BE2C (cell line): Measurements from ENCODE around the gene HCST.
A peak's percentile ranks its signal among the peaks of the same experiment; 100 is the strongest.
"Not testable (repeated sequence)": the region's sequence is repeated elsewhere in the genome, so short reads cannot be mapped to it uniquely, and the experiment has no call there.

Source experiments
- DNase-seq: peaks from one replicate; pipeline ENCODE4 v3.0.0-alpha.2; 2020
- H3K27me3 ChIP-seq: fragments of 250-450 bp; sonication (Bioruptor Pico); 2 replicates; pipeline ENCODE4 v1.5.1; 2020; ENCODE audit warnings: mild to moderate bottlenecking
- H3K36me3 ChIP-seq: fragments of 250-450 bp; sonication (Bioruptor Pico); 2 replicates; pipeline ENCODE4 v1.5.1; 2020; ENCODE audit warnings: mild to moderate bottlenecking
- H3K4me1 ChIP-seq: fragments of 250-450 bp; sonication (Bioruptor Pico); 2 replicates; pipeline ENCODE4 v1.5.1; 2020
- H3K4me3 ChIP-seq: 2 replicates; pipeline ENCODE4 v1.5.1; 2011; ENCODE audit warnings: low read depth, low read length
- H3K9me3 ChIP-seq: fragments of 250-450 bp; sonication (Bioruptor Pico); 2 replicates; pipeline ENCODE4 v1.5.1; 2020
- CTCF ChIP-seq: IDR thresholded peaks from 2 replicates; pipeline ENCODE4 v1.5.1; 2012; ENCODE audit warnings: mild to moderate bottlenecking, low read depth, low read length

HCST gene

GRCh38 chr19:35868823-35869326 lies 33.5 kb upstream of the HCST start:
- DNase-seq: no peak
- H3K4me3 ChIP-seq: peak overlapping the region; percentile 64
- TF ChIP-seq CTCF: no peak
- H3K4me1 ChIP-seq: peaks cover 8% of the 10 kb centered on the region
- no peaks in the 10 kb centered on the region for H3K27me3 ChIP-seq
- H3K9me3 ChIP-seq: no peaks in the 10 kb centered on the region
- H3K36me3 ChIP-seq: peaks cover 3% of the 10 kb centered on the region; the same call in 1 of the 2 replicates

GRCh38 chr19:35869327-35870123 lies 32.8 kb upstream of the HCST start:
- Histone ChIP-seq H3K36me3 (peaks cover 3% of the 10 kb centered on the region; the same call in 1 of the 2 replicates), H3K4me1 (peaks cover 8% of the 10 kb centered on the region), H3K4me3 (peak overlapping the region; percentile 64), H3K27me3 (no peaks in the 10 kb centered on the region), H3K9me3 (no peaks in the 10 kb centered on the region)
- peak; percentile 99 for DNase-seq
- TF ChIP-seq CTCF: no peak

- peak overlapping the region; percentile 64 for H3K4me3 ChIP-seq
- not testable (repeated sequence) for H3K27me3 ChIP-seq, H3K4me1 ChIP-seq, H3K9me3 ChIP-seq, H3K36me3 ChIP-seq
- DNase-seq: peak; percentile 86
Observed at GRCh38 chr19:35870124-35870736, 32.1 kb upstream of the HCST start.

- Histone ChIP-seq H3K27me3 (no peaks in the 10 kb centered on the region), H3K36me3 (peaks cover 3% of the 10 kb centered on the region; the same call in 1 of the 2 replicates), H3K4me1 (peaks cover 8% of the 10 kb centered on the region), H3K4me3 (no peak overlapping the region), H3K9me3 (no peaks in the 10 kb centered on the region)
- no peak for DNase-seq
- TF ChIP-seq CTCF: no peak
Observed at GRCh38 chr19:35870798-35871197, 31.5 kb upstream of the HCST start.

- H3K36me3 ChIP-seq: peaks cover 3% of the 10 kb centered on the region
- no peak for TF ChIP-seq CTCF
- H3K9me3 ChIP-seq: no peaks in the 10 kb centered on the region
- no peaks in the 10 kb centered on the region for H3K27me3 ChIP-seq
- peaks cover 8% of the 10 kb centered on the region for H3K4me1 ChIP-seq
- no peak for DNase-seq
- H3K4me3 ChIP-seq: no peak overlapping the region
Observed at GRCh38 chr19:35871611-35872010, 30.7 kb upstream of the HCST start.

GRCh38 chr19:35872180-35872579 lies 30.1 kb upstream of the HCST start:
- Histone ChIP-seq H3K4me3 (no peak overlapping the region), H3K9me3 (no peaks in the 10 kb centered on the region), H3K4me1 (peaks cover 8% of the 10 kb centered on the region), H3K27me3 (no peaks in the 10 kb centered on the region), H3K36me3 (peaks cover 3% of the 10 kb centered on the region)
- no peak for DNase-seq
- no peak for TF ChIP-seq CTCF
